ENCODE measurements around the gene IL17RC.
"Not testable (repeated sequence)": the region's sequence is repeated elsewhere in the genome, so short reads cannot be mapped to it uniquely, and the experiment has no call there.

IL17RC gene

DNA sequence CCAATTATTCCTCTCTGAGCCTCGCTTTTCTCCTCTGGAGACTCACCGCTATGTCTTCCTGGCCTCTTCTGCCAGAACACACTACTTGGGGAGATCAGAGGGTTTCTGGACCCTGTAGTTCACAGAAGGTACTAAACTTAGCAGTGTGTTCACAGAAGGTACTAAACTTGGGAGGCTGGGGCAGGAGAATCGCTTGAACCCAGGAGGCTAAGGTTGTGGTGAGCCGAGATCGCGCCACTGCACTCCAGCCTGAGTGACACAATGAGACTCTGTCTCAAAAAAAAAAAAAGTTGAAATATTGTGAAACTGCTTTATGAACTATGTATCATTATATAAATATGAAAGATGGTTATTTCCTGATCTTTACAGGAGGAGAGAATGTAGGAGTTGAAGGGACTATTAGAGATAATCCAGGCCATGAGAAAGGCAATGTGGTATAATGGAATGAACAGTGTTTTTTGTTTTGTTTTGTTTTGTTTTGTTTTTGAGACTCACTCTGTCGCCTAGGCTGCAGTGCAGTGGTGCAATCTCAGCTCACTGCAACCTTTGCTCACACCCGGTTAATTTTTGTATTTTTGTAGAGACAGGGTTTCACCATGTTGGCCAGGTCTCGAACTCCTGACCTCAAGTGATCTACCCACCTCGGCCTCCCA, 20.0 kb upstream of the IL17RC start:
- DNase-seq, result not testable (repeated sequence)

DNA sequence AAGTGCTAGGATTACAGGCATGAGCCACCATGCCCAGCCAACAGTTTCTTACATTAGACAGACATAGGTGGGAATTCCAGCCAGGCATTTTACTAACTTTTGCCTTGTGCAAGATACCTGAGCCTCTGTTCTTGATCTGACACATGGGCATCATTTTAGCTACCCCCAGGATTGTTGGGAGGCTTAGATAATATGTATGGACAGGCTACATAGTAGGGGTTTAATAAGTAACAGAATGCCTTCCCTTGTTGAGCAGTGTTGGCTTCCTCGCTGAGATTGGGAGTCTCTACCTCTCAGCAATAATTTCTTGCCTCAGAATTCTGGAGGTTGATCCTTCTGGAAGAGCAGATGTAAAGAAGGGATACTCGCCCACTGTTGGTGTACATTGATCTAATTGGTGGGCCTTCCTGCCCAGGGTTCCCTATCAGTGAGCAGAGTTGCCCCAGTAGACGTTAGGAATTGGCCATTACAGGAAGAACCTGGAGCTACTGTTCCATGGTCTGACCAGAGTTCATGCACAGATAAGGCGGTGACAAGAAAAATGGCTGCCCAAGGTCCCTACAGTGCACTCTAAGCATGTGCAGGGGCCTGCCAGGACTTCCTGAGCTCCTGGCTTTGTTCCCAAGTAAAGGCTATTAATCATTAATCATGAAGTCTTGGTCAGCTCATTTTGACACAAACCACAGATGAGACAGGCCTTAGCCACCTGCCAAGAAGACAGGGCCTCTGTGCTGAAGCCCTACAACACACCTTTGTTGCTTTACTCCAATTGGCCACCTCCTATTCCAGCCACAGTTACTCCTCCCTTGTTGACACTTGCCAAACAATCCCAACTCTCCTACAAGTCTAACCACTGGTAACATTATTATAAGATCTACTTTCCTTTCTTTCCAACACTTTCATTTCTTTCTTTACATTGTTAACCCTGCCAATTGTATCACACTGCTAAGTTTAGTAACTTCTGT, 19.2 kb upstream of the IL17RC start:
- no peak for DNase-seq

DNA sequence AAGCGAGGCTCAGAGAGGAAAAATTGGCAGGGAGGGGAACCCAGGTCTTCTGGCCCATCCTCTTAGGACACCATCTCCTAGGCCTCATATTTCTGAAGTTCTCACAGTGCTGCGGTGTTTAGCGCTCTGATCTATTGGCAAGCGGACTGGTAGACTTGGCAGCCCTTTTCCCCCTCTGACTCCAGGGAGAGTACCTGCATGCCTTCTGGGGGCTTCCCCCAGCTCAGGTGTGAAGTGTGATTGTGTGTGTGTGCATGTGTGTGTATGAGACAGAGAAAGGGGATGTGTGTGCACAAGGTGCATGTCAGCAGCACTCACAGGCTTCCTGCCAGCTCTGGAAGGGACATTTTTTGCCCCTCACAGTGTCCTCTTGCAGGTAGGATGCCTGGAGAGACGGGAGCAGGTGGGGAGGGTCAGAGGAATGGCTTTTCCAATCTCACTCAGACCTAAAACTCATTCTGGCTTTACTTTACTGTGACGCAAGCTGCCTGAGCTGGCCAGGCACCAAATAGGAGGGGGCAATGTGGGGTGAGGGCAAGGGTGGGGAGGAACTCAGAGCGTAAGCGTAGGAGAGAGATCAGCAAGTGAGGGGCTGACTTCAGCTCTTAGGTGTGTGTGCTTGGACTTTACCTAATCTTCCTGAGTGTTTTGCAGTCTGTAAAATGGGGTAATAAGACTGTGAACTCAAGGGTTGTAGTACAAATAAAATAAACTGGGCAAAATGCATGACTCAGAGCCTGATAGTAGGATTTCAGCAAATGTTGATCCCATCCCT, 18.2 kb upstream of the IL17RC start:
- DNase-seq, result no peak

DNA sequence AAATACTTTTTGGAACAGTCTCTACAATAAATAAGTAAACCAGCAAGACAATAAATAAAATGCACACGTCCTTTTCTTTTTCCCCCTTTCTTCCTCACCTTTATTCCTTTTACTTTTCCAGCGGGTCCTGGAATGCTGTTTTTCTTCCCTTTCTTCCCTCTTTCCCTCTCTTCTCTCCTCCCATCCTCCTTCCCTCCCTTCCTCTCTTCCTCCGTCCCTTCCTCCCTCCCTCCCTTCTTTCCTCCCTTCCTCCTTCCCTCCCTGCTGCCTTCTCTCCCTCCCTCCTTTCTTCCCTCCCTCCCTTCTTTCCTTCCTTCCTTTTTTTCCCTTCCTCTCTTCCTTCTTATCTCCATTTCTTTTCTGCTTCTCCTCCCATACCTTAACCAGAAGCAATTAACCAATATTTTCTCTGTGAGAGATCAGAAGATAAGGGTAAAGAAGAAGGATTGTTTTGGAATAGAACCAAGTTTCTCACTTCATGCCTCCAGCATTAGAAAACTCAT, 17.6 kb upstream of the IL17RC start:
- DNase-seq, result no peak

DNA sequence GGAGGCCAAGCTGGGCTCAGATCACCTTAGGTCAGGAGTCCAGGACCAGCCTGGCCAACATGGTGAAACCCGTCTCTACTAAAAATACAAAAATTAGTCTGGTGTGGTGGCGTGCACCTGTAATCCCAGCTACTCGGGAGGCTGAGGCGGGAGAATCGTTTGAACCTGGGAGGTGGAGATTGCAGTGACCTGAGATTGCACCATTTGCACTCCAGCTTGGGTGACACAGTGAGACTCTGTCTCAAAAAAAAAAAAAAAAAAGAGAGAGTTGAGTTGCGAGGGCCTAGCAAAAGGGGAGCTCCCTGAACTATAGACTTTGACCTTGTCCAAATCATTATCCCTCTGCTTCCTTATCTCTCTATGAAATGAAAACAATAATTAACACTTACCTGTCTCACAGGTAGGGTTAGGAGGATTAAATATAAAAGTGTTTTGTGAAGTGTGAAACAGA, 15.9 kb upstream of the IL17RC start:
- DNase-seq, result not testable (repeated sequence)

DNA sequence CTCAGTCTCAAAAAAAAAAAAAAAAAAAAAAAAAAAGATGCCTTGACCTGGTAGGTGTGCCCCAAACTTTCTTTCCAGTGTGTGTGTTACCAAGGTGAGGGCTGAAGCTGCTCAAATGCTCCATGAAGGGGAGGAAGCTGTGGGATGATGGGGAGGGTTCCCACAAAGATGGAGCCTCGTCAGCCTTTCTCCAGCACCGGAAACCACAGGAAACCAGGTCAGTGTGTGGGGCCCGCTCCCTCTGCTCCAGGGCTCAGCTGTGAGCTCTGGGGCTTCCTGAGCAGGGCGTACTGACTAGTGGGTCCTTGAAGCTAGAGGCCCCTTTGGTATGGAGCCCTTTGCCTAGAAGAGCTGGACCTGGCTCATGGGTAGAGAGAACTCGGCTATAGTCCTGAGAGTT, 14.9 kb upstream of the IL17RC start:
- DNase-seq, result peak; percentile 38

DNA sequence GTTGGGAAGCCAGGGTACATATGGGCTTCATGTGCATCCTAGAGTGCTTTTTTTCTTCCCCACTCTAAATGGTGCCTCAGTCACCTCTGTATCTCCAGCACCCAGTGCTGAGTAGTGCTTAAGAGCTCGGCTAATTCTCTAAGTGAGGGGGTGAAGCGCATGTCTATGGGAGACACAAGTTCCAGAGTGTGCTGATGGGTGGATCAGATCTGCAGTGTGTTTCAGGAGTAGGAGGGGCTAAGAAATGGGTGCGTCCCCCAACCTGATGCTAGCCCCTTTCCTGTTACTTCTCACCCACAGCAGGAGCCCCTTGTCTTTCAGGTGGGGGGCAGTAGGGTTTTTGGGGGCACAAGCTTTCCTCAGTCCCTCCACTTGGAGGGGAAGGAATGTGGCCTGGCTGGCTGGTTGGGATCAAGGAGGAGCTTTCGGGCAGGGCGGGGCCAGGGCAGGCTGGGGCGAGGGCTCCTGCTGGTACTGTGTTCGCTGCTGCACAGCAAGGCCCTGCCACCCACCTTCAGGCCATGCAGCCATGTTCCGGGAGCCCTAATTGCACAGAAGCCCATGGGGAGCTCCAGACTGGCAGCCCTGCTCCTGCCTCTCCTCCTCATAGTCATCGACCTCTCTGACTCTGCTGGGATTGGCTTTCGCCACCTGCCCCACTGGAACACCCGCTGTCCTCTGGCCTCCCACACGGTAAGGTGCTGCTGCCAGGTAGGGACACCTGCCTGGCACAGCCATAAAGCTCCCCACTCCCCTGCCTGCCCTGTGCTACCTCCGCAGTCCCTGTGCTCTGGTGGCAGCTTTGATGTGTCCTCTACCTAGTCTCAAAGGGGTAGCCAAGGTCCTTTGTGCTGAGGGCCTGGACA, 14.3 kb upstream of the IL17RC start, which contains the start of gene IL17RE:
Gene IL17RE (plus strand): TSS at position 477 of the 866 bp plus-strand sequence. CDS start 85 bp downstream, at position 562.
- DNase-seq, result no peak

DNA sequence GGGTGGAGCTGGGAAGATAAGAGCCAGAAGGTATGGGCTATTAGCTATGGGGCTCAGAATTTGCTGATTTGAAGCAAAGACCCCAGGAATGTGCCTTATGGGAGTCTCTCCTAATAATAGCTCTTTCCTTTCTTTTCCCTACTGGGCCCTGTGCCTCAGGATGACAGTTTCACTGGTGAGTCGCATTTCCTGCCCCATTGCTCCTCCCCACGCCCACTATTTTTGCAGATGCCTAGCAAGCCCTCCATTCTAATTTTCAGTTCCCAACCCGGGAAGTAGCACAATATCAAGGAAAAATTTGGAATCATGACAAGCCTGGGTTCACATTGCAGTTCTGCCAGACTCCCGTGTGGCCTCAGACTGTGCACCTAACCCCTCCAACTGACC, 13.7 kb upstream of the IL17RC start:
- DNase-seq, result no peak

DNA sequence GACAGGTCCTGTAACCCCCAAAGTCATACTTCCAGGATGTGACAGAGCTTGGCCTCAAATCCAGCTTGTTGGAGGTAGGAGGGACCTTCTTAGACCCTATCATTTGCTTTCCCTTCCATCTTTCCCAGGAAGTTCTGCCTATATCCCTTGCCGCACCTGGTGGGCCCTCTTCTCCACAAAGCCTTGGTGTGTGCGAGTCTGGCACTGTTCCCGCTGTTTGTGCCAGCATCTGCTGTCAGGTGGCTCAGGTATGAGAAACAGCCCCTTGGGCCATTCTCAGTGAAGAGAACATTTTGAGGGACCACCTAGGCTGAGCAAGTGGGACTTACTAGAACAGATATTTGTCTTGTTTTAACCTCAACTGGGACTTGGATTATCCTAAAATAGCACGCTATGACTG, 13.0 kb upstream of the IL17RC start:
- no peak for DNase-seq

DNA sequence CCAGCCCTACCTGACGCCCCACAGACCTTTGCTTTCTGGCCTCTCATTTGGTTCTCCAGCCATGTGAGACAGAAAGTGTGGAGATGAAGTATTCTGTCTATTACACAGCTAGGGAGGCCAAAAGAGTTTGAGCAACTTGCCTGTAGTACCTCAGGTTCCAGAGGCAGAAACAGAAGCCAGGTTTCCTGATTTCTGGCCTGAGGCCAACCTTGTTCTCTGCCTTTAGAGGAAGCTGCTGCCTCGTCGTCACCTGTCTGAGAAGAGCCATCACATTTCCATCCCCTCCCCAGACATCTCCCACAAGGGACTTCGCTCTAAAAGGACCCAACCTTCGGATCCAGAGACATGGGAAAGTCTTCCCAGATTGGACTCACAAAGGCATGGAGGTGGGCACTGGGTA, 10.4 kb upstream of the IL17RC start:
- no peak for DNase-seq

DNA sequence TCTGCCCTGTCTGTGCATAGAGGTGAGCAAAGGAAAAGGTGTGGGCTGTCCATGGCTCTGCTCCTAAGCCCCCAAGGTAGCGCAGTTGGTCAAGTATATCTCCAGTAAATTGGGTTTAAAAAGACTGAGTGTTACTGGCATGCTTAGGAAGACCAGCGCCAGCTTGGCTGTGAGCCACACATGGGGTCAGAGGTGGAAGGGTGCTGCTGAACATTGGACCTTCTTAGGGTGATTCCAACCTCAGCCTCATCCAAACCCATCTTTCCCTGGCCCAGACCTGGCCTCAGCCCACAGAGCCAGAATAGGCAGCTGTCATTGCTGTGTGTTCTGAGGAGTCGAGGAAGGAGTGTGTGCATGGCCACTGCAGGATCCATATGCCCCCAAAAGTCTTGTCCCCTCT, 8.6 kb upstream of the IL17RC start:
- no peak for DNase-seq

DNA sequence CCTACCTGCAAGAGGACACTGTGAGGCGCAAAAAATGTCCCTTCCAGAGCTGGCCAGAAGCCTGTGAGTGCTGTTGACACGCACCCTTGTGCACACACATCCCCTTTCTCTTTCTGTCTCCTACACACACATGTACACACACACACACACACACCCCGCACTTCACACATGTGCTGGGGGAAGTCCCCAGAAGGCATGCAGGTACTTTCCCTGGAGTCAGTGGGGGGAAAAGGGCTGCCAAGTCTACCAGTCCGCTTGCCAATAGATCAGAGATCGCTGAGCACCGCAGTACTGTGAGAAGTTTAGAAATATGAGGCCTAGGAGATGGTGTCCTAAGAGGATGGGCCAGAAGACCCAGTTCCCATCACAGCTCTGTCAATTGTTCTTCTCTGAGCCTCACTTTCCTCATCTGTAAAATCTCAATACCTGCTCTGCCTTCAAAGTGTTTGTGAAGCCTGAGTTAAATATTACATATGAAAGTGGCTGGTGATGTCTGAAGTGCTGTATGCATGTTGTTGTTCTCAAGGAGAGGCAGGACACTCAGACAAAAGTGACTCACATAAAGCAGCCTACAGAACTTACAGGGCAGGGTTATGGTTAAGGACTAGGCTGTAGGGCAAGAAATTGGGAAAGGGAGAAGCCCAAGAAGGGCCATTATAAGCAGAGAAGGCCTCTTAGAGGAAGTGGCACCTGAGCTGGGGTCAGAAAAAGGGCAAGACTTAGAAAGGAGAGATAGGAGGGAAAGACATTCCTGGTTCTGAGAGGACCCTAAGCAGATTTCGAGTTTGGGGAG, 7.5 kb upstream of the IL17RC start:
- peak; percentile 21 for DNase-seq

DNA sequence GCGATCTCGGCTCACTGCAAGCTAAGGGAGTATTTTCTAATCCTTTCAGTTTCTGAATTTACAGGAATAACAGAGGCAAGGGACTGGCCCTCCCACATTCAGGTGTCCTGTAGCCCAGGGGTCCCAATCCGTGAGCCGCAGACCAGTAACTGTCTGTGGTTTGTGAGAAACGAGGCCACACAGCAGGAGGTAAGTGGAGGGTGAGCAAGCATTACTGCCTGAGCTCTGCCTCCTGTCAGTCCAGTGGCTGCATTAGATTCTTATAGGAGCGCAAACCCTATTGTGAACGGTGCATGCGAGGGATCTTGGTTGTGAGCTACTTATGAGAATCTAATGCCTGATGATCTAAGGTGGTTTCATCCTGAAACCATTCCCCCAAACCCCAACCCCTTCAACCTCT, 5.0 kb upstream of the IL17RC start:
- no peak for DNase-seq

DNA sequence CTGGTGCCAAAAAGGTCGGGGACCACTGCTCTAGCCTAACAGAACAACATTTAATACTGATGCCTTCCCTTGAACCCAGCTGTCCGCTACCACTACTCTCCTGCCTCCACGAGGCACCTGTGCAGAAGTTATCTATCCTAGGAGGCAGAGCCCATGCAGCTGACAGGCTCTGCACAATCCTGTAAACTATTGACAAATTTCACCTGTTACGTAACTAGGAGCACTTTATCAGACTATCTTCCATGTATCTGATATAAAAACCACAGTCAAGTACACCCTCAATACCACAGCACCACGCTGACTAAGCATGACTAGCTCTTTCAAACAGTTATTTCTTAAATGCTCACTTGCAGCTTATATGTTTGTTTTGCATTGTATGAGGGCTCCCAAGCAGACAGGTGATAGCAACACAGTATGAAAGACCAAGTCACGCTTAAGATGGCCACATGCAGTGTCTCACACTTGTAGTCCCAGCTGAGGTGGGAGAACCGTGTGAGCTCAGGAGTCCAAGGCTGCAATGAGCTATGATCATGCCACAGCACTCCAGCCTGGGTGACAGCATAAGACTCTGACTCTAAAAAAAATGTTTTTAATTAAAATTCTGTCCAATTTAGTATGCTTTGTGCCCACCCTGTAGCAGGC, 4.5 kb upstream of the IL17RC start:
- DNase-seq, result peak; percentile 76

DNA sequence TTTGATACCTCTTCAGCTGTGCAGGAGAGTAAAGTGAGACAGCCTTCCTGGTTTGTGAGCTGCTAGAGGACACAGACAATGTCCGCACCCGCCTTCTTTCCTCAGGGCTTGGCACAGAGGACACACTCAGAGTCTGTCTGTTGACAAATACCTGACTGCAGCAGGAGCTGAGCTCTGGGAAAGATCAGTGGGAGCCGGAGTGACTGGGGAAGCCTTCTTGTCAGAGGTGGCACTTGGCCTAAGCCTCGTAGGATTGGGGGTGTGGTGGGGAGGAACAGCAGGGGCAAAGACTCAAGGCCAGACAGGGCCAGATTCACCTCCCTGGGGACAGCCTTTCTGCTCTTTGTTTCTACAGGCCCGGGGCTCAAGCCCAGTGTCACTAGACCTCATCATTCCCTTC, 3.3 kb upstream of the IL17RC start:
- no peak for DNase-seq

DNA sequence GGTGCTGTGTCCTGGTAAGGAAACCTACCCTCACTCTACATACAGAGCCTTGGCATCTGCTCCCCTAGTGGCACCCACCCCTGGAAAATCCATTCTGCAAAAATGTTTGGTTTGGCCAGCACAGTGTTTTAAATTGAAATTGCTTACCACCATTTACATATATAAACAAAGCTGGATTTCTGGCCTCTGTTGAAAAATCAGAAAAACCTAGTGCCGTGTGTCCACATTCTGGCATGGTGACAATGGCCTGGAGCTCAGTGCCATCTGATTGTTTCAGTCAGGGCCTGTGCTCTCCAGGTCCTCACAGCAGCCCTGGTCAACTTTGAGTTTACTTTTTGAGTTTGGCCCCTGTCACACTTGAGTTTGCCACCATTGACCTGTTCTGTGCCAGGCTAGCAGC, 2.9 kb upstream of the IL17RC start:
- no peak for DNase-seq

DNA sequence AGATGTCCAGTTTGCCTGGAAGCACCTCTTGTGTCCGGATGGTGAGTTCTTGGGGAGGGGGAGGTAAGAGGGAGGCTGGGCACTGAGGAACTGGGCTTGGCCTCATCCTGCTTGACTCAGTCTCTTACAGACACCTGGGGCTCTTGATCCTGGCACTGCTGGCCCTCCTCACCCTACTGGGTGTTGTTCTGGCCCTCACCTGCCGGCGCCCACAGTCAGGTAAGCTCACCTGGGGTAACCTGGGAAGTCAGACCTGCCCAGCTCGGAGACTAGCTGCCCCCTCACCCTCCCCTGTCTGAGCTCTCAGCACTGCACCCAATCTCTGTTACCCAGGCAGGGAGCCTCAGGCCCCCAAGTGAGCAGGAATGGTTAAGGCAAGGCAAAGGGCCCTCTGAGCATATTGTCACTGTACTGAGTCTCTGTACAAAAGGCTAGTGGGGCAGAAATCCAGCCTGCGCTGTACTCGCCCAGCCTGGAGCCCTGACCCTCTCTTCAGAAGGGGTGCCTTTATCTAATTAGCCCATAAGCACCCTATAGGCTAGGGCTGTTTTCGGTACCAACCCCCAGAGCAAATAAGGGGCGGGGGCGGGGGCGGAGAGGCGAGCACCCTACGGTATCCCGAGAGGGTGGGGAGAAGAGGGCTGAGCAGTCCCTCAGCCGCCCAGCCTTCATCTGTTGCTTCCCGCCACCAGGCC, 2.2 kb upstream of the IL17RC start:
- DNase-seq, result no peak

DNA sequence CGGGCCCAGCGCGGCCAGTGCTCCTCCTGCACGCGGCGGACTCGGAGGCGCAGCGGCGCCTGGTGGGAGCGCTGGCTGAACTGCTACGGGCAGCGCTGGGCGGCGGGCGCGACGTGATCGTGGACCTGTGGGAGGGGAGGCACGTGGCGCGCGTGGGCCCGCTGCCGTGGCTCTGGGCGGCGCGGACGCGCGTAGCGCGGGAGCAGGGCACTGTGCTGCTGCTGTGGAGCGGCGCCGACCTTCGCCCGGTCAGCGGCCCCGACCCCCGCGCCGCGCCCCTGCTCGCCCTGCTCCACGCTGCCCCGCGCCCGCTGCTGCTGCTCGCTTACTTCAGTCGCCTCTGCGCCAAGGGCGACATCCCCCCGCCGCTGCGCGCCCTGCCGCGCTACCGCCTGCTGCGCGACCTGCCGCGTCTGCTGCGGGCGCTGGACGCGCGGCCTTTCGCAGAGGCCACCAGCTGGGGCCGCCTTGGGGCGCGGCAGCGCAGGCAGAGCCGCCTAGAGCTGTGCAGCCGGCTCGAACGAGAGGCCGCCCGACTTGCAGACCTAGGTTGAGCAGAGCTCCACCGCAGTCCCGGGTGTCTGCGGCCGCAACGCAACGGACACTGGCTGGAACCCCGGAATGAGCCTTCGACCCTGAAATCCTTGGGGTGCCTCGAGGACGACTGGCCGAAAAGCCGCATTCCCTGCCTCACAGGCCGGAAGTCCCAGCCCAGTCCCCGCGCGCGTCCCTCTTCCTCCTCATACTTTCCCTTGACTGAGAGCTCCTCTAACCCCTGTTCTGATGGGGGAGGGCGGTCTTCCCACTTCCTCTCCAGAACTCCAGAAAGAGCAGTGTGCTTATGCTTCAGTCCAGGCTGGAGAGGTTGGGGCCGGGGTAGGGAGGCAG, 1.4 kb upstream of the IL17RC start:
- no peak for DNase-seq

DNA sequence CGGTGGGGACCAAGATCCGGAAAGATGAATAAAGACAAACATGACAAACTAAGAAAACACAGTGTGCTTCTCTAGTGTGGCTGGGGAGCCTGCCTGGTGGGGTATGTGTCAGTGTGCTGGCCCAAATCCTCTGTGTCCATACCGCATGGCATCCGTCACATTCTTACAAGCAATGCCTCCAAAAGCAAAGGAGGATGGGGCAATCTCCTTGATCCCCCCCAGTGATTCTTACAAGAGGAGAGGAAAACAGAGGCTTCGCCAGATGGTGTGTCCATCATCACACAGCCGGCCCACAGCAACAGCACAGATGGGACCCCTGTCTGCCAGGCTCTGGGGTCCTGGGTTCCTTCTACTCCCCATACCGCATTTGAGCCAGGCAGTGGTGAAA, 558 bp upstream of the IL17RC start:
- no peak for DNase-seq

Measured in CD4-positive, alpha-beta T cell treated with Interleukin-4 for 4 hours (primary cell).